Psoas muscle (tissue), 8 donors: Measurements from ENCODE around the gene SH3BP2. TPM values are rescaled to one million over a fixed set of nuclear protein-coding genes. Genes with fewer than 3 reads are reported as not detected.

Source experiments
- ATAC-seq, 4 donors: fragments of 200-7000 bp; cut with Tn5 transposase; one replicate each; pipeline ENCODE4 v1.9.1; 2020; ENCODE audit warnings: moderate library complexity in 3 of 4, mild to moderate bottlenecking in 2 of 4
- DNase-seq, 2 donors: peaks; one replicate each; pipeline ENCODE4 v3.0.0-alpha.2; 2020
- H3K27ac ChIP-seq: fragments of 200-600 bp; one replicate; pipeline ENCODE4 v1.8.0; 2022
- H3K27me3 ChIP-seq, 3 donors: fragments of 200-600 bp in 1 of 3; one replicate each; pipeline versions ENCODE4 v1.6.1 to v1.8.0; 2013 to 2022; ENCODE audit warnings: low read length in 2 of 3, mild to moderate bottlenecking in 2 of 3, moderate library complexity in 1 of 3; ENCODE audit not compliant: insufficient read depth in 3 of 3
- H3K36me3 ChIP-seq, 2 donors: fragments of 200-600 bp in 1 of 2; one replicate each; pipeline versions ENCODE4 v1.6.1 to v1.8.0; 2013 to 2022; ENCODE audit warnings: low read depth in 1 of 2, mild to moderate bottlenecking in 1 of 2, moderate library complexity in 1 of 2; ENCODE audit not compliant: insufficient read depth in 1 of 2
- H3K4me1 ChIP-seq: fragments of 200-600 bp; one replicate; pipeline ENCODE4 v1.8.0; 2022
- H3K4me3 ChIP-seq: fragments of 200-600 bp; one replicate; pipeline ENCODE4 v1.8.0; 2022; ENCODE audit warnings: mild to moderate bottlenecking
- H3K9me3 ChIP-seq: fragments of 200-600 bp; one replicate; pipeline ENCODE4 v1.8.0; 2022
- WGBS, 3 donors: extraction: QIAGEN DNeasy Blood & Tissue Kit; methylation state at CpG; one replicate each; pipeline versions ENCODE4 v1.1.6 to v1.1.7; 2013; 5-methylcytosine and 5-hydroxymethylcytosine counted together
- intact Hi-C, 2 donors: fragments of 100-400 bp; cut with DNase I; formaldehyde crosslinking; loops; one replicate each; pipeline versions ENCODE4 v1.11.0 to v1.14.2; 2022
- polyA plus RNA-seq, 3 donors: library from polyadenylated mRNA; stranded (reverse); fragments of 200-250 nt; gene quantifications; one replicate each; pipeline ENCODE4 v1.2.3, GENCODE V29; 2013
- total RNA-seq, 4 donors: library from RNA; stranded (reverse); fragmentation: NEBNext Ultra II Directional in 2 of 4; extraction: Animal tissue kit (Norgen Biotek cat#: 25700) in 2 of 4; gene quantifications; one replicate each; pipeline versions ENCODE4 v1.2.1 to v1.2.4, GENCODE V29; 2021 to 2023
- TF ChIP-seq, protein P1 (sequence below): fragments of 200-600 bp; IDR thresholded peaks from one replicate; pipeline ENCODE4 v1.8.0; 2022; ENCODE audit warnings: antibody characterized with exemption
- donor health status: healthy with polysubstance abuse.
- donor health status: DM: no; HTN: no; CAD: no; lungs with moderate emphysema.
- donor health status: Bipolar disorder and iron deficiency.
- donor health status: healthy.
- donor health status: DM: yes; HTN: yes; CAD: no.
- donor health status: DM: no; HTN: no; CAD: no.
- donor health status: DM: no; HTN: no; CAD: no.
- donor health status: DM: yes; HTN: yes; CAD: no.

SH3BP2 gene
- total and polyA plus RNA-seq, 7 donors = 7.1 to 18.1 (median 13.1) TPM

DNA sequence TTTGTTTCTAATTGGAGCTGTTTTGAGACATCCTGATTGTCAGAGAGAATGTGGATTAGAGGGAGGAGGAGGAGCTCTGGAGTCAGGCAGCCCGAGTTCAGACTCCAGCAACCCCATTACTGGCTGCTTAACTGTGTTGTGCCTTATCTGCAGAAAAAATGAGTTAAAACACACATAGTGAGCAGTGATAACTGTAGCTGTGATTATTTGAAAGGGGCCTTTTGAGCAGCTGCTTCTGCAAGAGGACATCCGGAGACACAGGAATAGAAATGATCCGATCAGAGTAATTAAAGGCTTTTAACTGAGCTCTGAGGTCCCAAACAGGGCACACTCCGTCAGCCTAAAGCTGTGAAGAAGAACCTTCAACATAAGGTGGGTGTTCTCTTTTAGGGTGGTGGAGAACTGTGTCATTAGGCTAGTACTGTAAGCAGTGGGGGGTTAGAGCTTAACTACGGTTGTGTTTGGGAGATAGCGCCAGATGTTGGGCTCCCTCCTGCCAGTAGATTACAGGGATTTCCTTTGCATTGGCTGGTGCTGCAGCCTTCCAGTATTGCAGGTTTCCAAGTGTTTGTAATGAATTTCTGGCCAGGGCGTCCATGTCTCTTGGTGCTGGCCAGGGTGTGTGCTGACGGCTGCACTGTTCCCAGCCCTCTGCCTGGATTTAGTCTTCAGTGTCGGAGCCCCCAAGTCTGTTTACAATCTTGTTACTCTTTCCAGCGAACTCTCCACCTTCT is 75.0 kb downstream of the SH3BP2 start:
- Histone ChIP-seq H3K27ac (peak overlapping the region; percentile 77), H3K4me1 (peaks cover 99% of the 10 kb centered on the region), H3K9me3 (no peaks in the 10 kb centered on the region), H3K4me3 (peak overlapping the region; percentile 48), H3K27me3 (no peaks in the 10 kb centered on the region), H3K36me3 (no peaks in the 10 kb centered on the region)
- no peak for DNase-seq
- intact Hi-C loops = no loop called here
- WGBS, 3 donors = 3 to 7% (median 6%) methylated on average over 10 of the region's 10 CpGs
- peak; percentile 15 to 50 (median 38) for ATAC-seq
- TF ChIP-seq, protein P1, sequence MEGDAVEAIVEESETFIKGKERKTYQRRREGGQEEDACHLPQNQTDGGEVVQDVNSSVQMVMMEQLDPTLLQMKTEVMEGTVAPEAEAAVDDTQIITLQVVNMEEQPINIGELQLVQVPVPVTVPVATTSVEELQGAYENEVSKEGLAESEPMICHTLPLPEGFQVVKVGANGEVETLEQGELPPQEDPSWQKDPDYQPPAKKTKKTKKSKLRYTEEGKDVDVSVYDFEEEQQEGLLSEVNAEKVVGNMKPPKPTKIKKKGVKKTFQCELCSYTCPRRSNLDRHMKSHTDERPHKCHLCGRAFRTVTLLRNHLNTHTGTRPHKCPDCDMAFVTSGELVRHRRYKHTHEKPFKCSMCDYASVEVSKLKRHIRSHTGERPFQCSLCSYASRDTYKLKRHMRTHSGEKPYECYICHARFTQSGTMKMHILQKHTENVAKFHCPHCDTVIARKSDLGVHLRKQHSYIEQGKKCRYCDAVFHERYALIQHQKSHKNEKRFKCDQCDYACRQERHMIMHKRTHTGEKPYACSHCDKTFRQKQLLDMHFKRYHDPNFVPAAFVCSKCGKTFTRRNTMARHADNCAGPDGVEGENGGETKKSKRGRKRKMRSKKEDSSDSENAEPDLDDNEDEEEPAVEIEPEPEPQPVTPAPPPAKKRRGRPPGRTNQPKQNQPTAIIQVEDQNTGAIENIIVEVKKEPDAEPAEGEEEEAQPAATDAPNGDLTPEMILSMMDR = no peak

DNA sequence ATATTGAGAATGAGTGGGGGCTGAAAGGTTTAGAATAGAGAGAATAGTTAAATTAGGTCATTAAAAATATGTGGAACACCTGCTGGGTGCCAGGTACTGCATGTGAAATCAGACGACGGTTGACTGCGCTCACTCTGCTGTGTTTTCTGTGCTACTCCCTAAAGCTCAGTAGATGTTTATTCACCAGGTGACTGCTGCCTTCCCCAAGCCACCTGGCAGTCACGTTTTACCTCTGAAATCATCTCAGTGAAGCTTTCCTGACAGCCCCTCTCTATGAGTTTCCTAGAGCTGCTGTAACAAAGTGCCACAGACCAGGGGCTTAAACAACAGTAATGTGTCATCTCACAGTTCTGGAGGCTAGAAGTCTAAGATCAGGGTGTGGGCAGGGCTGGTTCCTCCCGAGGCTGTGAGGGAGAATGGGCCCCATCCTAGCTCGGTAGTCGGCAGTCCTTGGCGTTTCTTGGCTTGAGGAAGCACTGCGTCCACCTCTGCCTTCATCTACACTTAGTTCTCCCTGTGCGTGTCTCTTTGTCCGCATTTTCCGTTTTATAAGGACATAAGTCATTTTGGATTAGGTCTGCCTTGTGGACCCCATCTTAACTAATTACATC is 76.1 kb downstream of the SH3BP2 start:
- Histone ChIP-seq H3K4me1 (peaks cover 100% of the 10 kb centered on the region), H3K27ac (peak overlapping the region; percentile 77)
- 49 to 61% (median 55%) methylated on average over 12 of the region's 12 CpGs for WGBS, 3 donors

DNA sequence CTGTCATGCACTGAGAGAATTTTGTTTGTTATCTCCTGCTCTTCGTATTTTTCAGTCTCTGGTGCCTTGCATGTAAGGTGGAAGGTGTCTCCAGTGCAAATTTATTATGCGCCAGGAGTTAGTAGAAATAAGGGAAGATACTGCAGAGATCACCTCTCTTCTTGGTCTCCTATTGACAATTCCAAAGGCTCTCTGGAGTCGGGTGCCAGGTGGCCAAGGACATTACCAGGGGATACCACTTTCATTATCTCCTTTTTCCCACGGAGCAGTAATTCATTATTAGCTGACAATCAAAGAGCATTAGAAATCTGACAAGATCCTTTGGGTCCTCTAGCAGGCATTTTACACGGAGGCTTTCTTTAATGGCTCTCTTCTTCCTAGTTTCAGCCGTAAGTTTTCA is 76.8 kb downstream of the SH3BP2 start:
- Histone ChIP-seq H3K9me3 (no peaks in the 10 kb centered on the region), H3K4me1 (peaks cover 98% of the 10 kb centered on the region), H3K36me3 (no peaks in the 10 kb centered on the region), H3K4me3 (peak overlapping the region; percentile 15), H3K27me3 (no peaks in the 10 kb centered on the region), H3K27ac (peak overlapping the region; percentile 77)
- DNase-seq (no peak), ATAC-seq (no peak)
- TF ChIP-seq, protein P1 = no peak
- intact Hi-C loops = no loop called here
- 35 to 49% (median 42%) methylated on average over 6 of the region's 6 CpGs for WGBS, 3 donors

More for the DNA sequence above, 76.1 kb downstream of the SH3BP2 start:
- intact Hi-C loops = no loop called here
- Histone ChIP-seq H3K27me3 (no peaks in the 10 kb centered on the region), H3K36me3 (no peaks in the 10 kb centered on the region), H3K9me3 (no peaks in the 10 kb centered on the region), H3K4me3 (peak overlapping the region; percentile 48)
- TF ChIP-seq, protein P1 = no peak
- DNase-seq = no peak
- no peak for ATAC-seq

DNA sequence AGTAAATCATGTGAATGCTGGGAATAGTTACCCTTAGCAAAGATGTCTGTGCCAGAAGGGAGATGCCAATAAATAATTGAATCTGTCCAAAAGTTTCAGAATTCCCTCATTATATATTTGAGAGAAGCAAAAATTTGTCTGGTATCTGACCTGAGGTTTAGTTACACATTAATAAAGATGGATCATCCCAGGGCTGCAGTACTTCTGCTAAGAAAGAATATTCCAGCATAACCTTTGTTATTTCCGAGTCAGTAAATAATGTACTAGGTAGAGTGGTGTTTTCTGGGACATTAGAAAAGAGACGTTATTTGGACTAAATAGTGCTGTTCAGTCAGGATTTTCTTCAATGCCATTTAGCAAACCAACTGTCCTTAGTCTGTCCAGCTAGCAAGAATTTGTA is 77.2 kb downstream of the SH3BP2 start:
- intact Hi-C loops = no loop called here
- no peaks in the 10 kb centered on the region for H3K9me3 ChIP-seq
- H3K27ac ChIP-seq = peak overlapping the region; percentile 53
- TF ChIP-seq, protein P1 = no peak
- H3K27me3 ChIP-seq = no peaks in the 10 kb centered on the region
- H3K36me3 ChIP-seq = no peaks in the 10 kb centered on the region
- DNase-seq = no peak
- H3K4me1 ChIP-seq = peaks cover 97% of the 10 kb centered on the region
- WGBS, 3 donors = 23 to 47% (median 28%) methylated on average over 2 of the region's 2 CpGs
- ATAC-seq = no peak
- peak overlapping the region; percentile 15 for H3K4me3 ChIP-seq
